Subcutaneous abdominal adipose tissue (tissue), 5 donors: ENCODE measurements around the gene DNM1.
"Not testable (repeated sequence)": the region's sequence is repeated elsewhere in the genome, so short reads cannot be mapped to it uniquely, and the experiment has no call there.

Experiments used
- H3K27ac ChIP-seq: one replicate; pipeline ENCODE4 v1.7.0; 2013; ENCODE audit warnings: low read depth, mild to moderate bottlenecking, inconsistent platforms, low read length, moderate library complexity
- H3K27me3 ChIP-seq, 5 donors: one replicate each; pipeline ENCODE4 v1.7.0; 2013; ENCODE audit warnings: low read length in 5 of 5, inconsistent platforms in 1 of 5; ENCODE audit not compliant: control insufficient read depth in 5 of 5, insufficient read depth in 4 of 5
- H3K36me3 ChIP-seq, 5 donors: one replicate each; pipeline ENCODE4 v1.7.0; 2013; ENCODE audit warnings: low read length in 5 of 5; ENCODE audit not compliant: control insufficient read depth in 5 of 5, insufficient read depth in 5 of 5
- H3K4me1 ChIP-seq, 5 donors: one replicate each; pipeline ENCODE4 v1.7.0; 2013; ENCODE audit warnings: low read length in 5 of 5, mild to moderate bottlenecking in 3 of 5, moderate library complexity in 1 of 5; ENCODE audit not compliant: control insufficient read depth in 5 of 5, insufficient read depth in 5 of 5
- H3K4me3 ChIP-seq, 5 donors: one replicate each; pipeline ENCODE4 v1.7.0; 2013; ENCODE audit warnings: low read length in 5 of 5, low read depth in 1 of 5
- H3K9ac ChIP-seq, 5 donors: one replicate each; pipeline ENCODE4 v1.7.0; 2013; ENCODE audit warnings: low read length in 5 of 5, mild to moderate bottlenecking in 4 of 5, moderate library complexity in 3 of 5
- H3K9me3 ChIP-seq, 5 donors: one replicate each; pipeline ENCODE4 v1.7.0; 2013; ENCODE audit warnings: low read length in 5 of 5; ENCODE audit not compliant: control insufficient read depth in 5 of 5
- donor health status: healthy.
- donor health status: healthy.
- donor health status: healthy.
- donor health status: healthy.
- donor health status: healthy.

The DNM1 gene

DNA sequence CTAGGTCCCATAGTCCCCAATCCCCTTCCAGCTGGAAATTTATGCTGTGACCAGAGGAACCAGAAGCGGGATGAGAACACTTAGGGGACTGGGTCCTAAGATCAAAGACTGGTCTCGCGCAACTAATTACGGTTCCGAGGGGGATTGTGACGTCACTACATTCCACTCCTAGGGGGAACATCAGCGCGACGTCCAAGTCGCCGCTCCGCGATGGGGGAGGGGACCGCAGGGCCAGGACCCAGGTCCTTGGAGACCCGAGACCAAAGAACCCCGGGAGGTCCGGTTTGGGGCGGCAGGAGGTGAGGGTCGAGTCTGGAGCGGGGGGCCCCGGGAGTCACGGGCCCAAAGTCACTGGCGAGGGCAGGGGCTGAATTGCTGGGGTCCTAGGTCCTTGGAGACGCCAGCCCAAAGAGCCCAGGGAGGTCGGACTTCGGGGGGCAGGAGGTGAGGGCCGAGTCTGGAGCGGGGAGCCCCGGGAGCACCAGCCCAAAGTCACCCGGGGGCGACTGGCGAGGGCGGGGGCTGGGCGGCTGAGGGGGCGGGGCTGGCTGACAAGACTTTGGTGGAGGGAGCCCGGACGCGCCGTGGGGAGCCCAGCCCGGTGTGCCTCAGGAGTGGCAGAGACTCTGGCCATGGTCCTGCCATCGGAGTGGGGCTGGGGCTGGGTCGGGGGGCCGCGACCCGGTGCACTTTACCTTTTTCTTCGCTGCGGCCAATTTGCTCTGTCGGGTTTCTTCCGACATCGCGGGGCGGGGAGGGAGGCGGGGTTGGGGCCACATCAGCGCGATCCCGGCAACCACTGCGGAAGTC lies 72.2 kb downstream of the DNM1 start, which contains the start of gene GOLGA2:
Gene GOLGA2 (minus strand): TSS at position 810 of the 810 bp plus-strand sequence. CDS start 31 bp downstream, at position 779.
- peaks cover 1 to 42% (median 31%) of the 10 kb centered on the region in 5 donors for H3K4me1 ChIP-seq
- peak within 1 kb of the TSS; percentile 80 for H3K27ac ChIP-seq
- H3K9me3 ChIP-seq: no peaks in the 10 kb centered on the region
- H3K9ac ChIP-seq: peak within 1 kb of the TSS; percentile 66 to 92 (median 90)
- peaks cover 0 to 25% (median 21%) of the 10 kb centered on the region in 5 donors for H3K36me3 ChIP-seq
- H3K4me3 ChIP-seq: peak within 1 kb of the TSS; percentile 85 to 97 (median 88)
- H3K27me3 ChIP-seq: no peaks in the 10 kb centered on the region

DNA sequence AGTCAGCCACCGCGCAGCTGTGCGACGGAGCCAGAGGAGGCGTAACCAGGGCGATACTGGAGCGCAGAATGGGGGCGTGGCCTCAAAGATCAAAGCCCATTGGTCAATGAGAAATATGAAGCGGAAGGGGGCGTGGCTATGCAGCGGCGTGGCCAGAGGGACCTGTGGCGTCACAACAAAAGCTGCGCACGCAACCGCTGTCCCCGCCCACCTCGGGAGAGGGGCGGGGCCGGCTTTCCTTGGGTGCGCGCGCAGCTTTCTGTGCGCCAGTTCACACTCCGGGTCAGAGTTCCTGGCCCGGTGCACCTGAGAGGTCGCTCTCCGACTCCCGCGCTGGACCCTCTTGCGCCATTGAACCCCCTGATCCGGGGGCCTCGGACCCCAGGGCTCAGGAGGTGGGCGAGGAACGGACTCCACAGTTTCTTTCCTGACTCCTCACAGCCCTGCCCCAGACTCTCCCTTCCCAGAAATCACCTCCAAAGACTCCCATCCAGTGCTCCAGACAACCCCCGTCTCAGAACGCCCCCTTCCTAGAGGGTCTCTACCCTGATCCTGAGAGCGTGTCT lies 72.9 kb downstream of the DNM1 start, which contains the start of gene SWI5:
Gene SWI5 (plus strand): TSS at position 269 of the 566 bp plus-strand sequence.
- no peaks in the 10 kb centered on the region for H3K27me3 ChIP-seq
- H3K9ac ChIP-seq: peak within 1 kb of the TSS; percentile 66 to 92 (median 90)
- H3K27ac ChIP-seq: peak within 1 kb of the TSS; percentile 80
- peak within 1 kb of the TSS; percentile 85 to 97 (median 88) for H3K4me3 ChIP-seq
- H3K36me3 ChIP-seq: peaks cover 0 to 21% (median 19%) of the 10 kb centered on the region in 5 donors
- no peaks in the 10 kb centered on the region for H3K9me3 ChIP-seq
- H3K4me1 ChIP-seq: peaks cover 1 to 42% (median 31%) of the 10 kb centered on the region in 5 donors

DNA sequence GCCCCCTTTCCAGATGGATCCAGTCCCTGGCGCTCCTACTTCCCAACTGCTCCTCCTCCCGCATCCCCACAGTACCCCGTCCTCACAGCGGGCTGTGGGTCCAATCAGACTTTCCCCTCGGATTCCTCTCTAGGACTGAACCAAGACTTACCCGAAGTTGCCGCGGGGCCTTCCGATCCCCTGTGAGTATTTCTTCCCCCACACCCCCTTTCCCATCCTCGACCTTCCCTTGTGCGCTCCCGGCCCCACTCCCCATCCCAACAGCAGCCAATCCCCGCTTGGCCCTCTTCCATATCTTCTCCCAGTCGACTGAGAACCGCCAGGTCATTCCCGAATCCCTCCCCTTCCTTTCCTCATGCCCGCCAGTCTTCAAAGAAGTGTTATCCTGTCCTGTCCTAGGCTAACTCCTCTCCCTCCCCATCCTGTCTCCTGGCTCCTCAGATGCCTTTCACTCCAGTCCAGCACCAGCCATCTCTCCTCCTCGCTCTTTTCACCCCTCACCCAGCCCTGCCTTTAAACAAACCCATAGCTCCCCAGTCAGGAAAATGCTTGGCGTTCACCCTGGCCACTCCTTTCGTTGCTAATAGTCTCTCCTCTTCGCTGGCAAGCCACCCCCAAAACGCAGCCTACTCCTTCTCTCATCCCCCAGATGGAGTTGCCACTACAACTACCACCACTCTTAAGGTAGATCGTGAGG lies 73.5 kb downstream of the DNM1 start:
- no peaks in the 10 kb centered on the region for H3K9me3 ChIP-seq
- peak overlapping the region; percentile 85 to 97 (median 88) for H3K4me3 ChIP-seq
- no peaks in the 10 kb centered on the region for H3K27me3 ChIP-seq
- peaks cover 1 to 42% (median 31%) of the 10 kb centered on the region in 5 donors for H3K4me1 ChIP-seq
- H3K36me3 ChIP-seq: peaks cover 0 to 15% (median 12%) of the 10 kb centered on the region in 5 donors
- H3K27ac ChIP-seq: peak overlapping the region; percentile 80
- peak overlapping the region; percentile 38 to 92 (median 90) for H3K9ac ChIP-seq

DNA sequence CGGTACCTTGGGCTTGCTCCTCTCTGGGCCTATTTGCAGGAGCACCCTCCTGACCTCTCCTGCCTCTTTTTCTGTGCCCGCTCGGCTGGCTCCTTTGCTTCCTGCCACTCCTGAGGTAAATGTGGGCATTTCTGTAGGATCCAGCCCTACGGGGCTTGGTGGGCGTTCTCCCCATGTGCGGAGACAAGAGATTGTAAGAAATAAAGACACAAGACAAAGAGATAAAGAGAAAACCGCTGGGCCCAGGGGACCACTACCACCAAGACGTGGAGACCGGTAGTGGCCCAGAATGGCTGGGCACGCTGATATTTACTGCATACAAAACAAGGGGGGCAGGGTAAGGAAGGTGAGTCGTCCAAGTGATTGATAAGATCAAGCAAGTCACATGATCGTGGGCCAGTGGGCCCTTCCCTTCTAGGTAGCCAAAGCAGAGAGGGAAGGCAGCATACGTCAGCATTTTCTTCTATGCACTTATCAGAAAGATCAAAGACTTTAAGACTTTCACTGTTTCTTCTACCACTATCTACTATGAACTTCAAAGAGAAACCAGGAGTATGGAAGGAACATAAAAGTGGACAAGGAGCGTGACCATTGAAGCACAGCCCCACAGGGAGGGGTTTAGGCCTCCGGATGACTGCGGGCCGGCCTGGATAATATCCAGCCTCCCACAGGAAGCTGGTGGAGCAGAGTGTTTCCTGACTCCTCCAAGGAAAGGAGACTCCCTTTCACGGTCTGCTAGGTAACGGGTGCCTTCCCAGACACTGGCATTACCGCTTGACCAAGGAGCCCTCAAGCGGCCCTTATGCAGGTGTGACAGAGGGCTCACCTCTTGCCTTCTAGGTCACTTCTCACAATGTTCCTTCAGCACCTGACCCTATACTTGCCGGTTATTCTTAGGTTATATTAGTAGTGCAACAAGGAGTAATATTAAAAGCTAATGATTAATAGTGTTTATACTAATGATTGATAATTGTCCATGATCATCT lies 76.2 kb downstream of the DNM1 start:
- H3K27me3 ChIP-seq, H3K9me3 ChIP-seq, H3K36me3 ChIP-seq, H3K27ac ChIP-seq, H3K9ac ChIP-seq: not testable (repeated sequence)
- peak overlapping the region in 1 of 5 donors; percentile 11 for H3K4me3 ChIP-seq
- peaks cover 1 to 35% (median 25%) of the 10 kb centered on the region in 5 donors for H3K4me1 ChIP-seq

DNA sequence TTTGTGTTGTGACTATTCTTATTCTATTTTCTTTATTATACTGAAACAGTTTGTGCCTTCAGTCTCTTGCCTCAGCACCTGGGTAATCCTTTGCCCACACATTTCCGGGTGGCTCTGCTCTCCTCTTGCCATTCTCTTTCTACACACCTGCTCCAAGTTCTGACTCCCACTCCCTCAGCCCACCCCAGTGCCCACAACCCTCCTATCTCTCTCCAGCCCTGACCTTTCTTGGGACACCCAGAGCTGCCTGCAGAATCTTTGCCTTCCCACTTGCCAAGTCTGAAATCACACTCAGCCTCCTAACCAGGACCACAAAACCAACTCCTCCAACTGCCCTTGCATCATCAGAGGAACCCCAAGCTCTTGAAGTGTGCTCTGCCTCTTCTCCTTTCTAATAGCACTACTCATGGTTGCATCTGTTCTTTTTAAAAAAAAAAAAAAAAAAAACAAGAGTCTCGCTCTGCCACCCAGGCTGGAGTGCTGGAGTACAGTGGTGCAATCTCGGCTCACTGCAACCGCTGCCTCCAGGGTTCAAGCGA lies 77.0 kb downstream of the DNM1 start:
- H3K27ac ChIP-seq: no peak overlapping the region
- H3K4me1 ChIP-seq: peaks cover 0 to 27% (median 17%) of the 10 kb centered on the region in 5 donors
- no peaks in the 10 kb centered on the region for H3K27me3 ChIP-seq
- H3K4me3 ChIP-seq: no peak overlapping the region
- H3K36me3 ChIP-seq: peaks cover 0 to 3% (median 1%) of the 10 kb centered on the region in 5 donors
- H3K9me3 ChIP-seq: no peaks in the 10 kb centered on the region
- H3K9ac ChIP-seq: no peak overlapping the region

DNA sequence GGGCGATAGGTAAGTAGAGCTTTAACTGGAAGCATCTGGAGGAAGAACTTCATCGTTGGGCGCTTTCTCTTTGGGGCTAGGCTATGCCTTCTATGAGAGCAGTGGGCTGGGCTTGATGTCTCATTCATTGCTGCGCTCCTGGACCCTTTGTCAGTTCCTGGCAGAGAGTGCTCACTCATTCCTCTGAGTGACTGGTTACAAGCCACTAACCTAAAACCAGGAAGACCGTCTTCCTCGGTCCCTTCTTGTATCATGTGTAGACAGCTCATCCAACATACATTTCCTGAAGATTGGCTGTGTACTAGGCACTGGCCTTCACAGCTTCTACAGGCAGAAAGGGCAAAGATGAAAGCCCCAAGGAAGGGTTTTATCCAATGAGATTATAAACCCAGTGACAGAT lies 79.3 kb downstream of the DNM1 start:
- Histone ChIP-seq H3K9ac (no peak overlapping the region), H3K9me3 (no peaks in the 10 kb centered on the region), H3K36me3 (peaks cover 0 to 21% (median 17%) of the 10 kb centered on the region in 5 donors), H3K4me1 (peaks cover 0 to 14% (median 3%) of the 10 kb centered on the region in 5 donors), H3K27me3 (no peaks in the 10 kb centered on the region), H3K27ac (no peak overlapping the region), H3K4me3 (no peak overlapping the region)

DNA sequence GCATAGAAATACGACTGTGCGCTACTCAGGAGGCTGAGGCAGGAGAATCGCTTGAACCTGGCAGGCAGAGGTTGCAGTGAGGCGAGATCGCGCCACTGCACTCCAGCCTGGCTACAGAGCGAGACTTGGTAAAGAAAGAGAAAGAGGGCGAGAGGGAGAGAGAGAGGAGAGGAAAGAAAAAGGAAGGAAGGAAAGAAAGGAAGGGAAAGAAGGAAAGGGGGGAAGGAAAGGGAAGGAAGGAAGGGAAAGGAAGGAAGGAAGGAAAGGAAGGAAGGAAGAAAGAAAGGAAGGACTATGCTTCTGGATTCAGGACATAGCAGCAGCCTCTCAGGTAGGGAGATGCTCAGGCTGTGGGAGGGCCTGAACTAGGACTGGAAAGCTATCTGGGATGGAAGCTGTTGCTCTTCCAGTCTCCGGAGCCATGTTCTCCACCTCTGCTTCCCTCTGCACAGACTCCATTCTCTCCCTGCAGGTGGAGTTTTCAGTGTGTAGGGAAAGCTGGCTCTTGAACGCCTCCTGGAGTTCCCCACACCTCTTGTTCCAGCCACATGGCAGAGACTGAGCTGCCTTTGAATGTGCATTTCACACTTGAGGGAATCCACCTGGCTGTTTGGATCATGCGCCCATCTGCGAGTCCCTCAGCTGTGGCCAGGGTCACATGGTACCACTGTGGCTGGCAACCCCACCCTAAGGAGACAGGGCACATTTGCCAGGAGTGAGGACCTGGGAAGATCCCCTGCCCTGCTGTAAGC lies 82.0 kb downstream of the DNM1 start:
- Histone ChIP-seq H3K4me1 (peaks cover 0 to under 1% (median 0%) of the 10 kb centered on the region in 5 donors), H3K27ac (no peak overlapping the region), H3K36me3 (peaks cover 0 to 35% (median 29%) of the 10 kb centered on the region in 5 donors), H3K27me3 (no peaks in the 10 kb centered on the region), H3K9me3 (no peaks in the 10 kb centered on the region), H3K9ac (no peak overlapping the region), H3K4me3 (no peak overlapping the region)

DNA sequence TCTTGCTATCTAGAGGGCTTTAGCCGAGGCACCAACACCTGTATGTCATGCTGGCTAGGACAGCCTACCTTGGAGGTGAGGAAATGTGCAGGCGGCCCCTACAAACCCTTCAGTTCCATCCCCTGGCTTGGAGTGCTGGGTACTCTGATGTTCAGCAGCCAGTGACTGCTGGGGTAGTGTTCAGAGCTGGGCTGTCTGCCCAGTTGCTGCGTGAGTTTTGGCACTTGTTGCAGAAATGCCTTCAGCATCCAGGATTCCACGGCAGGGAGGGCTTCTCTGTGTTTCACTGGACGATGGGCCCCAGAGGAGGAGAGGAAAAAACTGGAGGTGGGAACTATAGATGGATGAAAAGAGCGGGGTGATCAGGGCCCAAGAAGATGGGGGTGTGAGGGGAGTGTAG lies 83.3 kb downstream of the DNM1 start:
- Histone ChIP-seq H3K9ac (no peak overlapping the region), H3K27me3 (no peaks in the 10 kb centered on the region), H3K36me3 (peaks cover 0 to 35% (median 29%) of the 10 kb centered on the region in 5 donors), H3K4me3 (no peak overlapping the region), H3K9me3 (no peaks in the 10 kb centered on the region), H3K4me1 (no peaks in the 10 kb centered on the region), H3K27ac (no peak overlapping the region)
